ENCODE results near the gene DCN.

DCN gene

GRCh38 chr12:91142221-91142631 is 40.4 kb downstream of the DCN start:
- Histone ChIP-seq H3K4me3 (ENCODE audit: low read length, poor library complexity, severe bottlenecking) (no peak overlapping the region), H2AFZ (ENCODE audit: low read length) (no peak overlapping the region), H3K9me2 (replicated peaks; ENCODE audit: low read depth, low read length) (no peaks in the 10 kb centered on the region), H3K27me3 (ENCODE audit: insufficient read depth, low read length, poor library complexity, severe bottlenecking) (no peaks in the 10 kb centered on the region), H3F3A (ENCODE audit: low read depth) (no peaks in the 10 kb centered on the region), H3K36me3 (ENCODE audit: insufficient read depth, low read length) (no peaks in the 10 kb centered on the region), H3K9ac (ENCODE audit: low read depth, low read length, poor library complexity, severe bottlenecking) (no peak overlapping the region), H3K4me1 (ENCODE audit: insufficient read depth, low read length, poor library complexity, severe bottlenecking) (no peaks in the 10 kb centered on the region), H3K4me2 (ENCODE audit: low read depth, low read length, poor library complexity, severe bottlenecking) (no peak overlapping the region), H3K9me3 (ENCODE audit: insufficient read depth, low read depth, low read length) (no peaks in the 10 kb centered on the region), H3K79me2 (ENCODE audit: insufficient read depth, low read length) (no peaks in the 10 kb centered on the region), H4K20me1 (ENCODE audit: insufficient read depth, low read length, poor library complexity, severe bottlenecking) (no peaks in the 10 kb centered on the region)
- TF ChIP-seq EZH2phosphoT487 (IDR thresholded peaks at IDR 0.05; ENCODE audit: borderline replicate concordance) (no peak), CTCF (conservative IDR thresholded peaks at IDR 0.05; ENCODE audit: low read length) (no peak)

- Histone ChIP-seq H3K4me3 (ENCODE audit: low read length, poor library complexity, severe bottlenecking) (no peak overlapping the region), H4K20me1 (ENCODE audit: insufficient read depth, low read length, poor library complexity, severe bottlenecking) (no peaks in the 10 kb centered on the region), H2AFZ (ENCODE audit: low read length) (no peak overlapping the region), H3K4me2 (ENCODE audit: low read depth, low read length, poor library complexity, severe bottlenecking) (no peak overlapping the region), H3K4me1 (ENCODE audit: insufficient read depth, low read length, poor library complexity, severe bottlenecking) (no peaks in the 10 kb centered on the region), H3K9ac (ENCODE audit: low read depth, low read length, poor library complexity, severe bottlenecking) (no peak overlapping the region), H3K36me3 (ENCODE audit: insufficient read depth, low read length) (no peaks in the 10 kb centered on the region), H3K79me2 (ENCODE audit: insufficient read depth, low read length) (no peaks in the 10 kb centered on the region), H3K9me3 (ENCODE audit: insufficient read depth, low read depth, low read length) (no peaks in the 10 kb centered on the region), H3K9me2 (replicated peaks; ENCODE audit: low read depth, low read length) (no peaks in the 10 kb centered on the region), H3F3A (ENCODE audit: low read depth) (no peaks in the 10 kb centered on the region), H3K27me3 (ENCODE audit: insufficient read depth, low read length, poor library complexity, severe bottlenecking) (no peaks in the 10 kb centered on the region)
- TF ChIP-seq CTCF (conservative IDR thresholded peaks at IDR 0.05; ENCODE audit: low read length) (no peak), EZH2phosphoT487 (IDR thresholded peaks at IDR 0.05; ENCODE audit: borderline replicate concordance) (no peak)
These were observed 42.3 kb downstream of the DCN start for GRCh38 chr12:91140026-91140931.

DNA sequence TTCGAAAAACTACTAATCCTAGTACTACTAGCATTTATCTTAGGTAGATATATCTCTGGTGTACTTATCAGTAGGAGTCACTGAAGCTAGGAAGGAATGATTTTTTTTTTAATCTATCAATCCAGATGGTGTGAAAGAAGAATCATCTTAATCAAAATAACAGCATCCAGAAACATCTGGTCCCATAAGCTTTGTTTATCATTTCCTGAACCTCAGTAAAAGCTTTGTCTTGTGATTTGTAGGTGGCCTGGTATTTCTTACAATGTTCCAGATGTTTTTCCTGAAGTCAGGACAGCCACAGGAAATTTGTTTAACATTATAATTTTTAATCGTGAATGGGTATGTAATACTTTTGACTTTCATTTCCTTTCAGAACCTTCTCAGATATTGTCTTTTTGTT is 43.3 kb downstream of the DCN start:
- Histone ChIP-seq H3K4me2 (ENCODE audit: low read depth, low read length, poor library complexity, severe bottlenecking) (no peak overlapping the region), H4K20me1 (ENCODE audit: insufficient read depth, low read length, poor library complexity, severe bottlenecking) (no peaks in the 10 kb centered on the region), H3K9me2 (replicated peaks; ENCODE audit: low read depth, low read length) (no peaks in the 10 kb centered on the region), H3K9ac (ENCODE audit: low read depth, low read length, poor library complexity, severe bottlenecking) (no peak overlapping the region), H2AFZ (ENCODE audit: low read length) (no peak overlapping the region), H3K79me2 (ENCODE audit: insufficient read depth, low read length) (no peaks in the 10 kb centered on the region), H3K4me1 (ENCODE audit: insufficient read depth, low read length, poor library complexity, severe bottlenecking) (no peaks in the 10 kb centered on the region), H3K36me3 (ENCODE audit: insufficient read depth, low read length) (no peaks in the 10 kb centered on the region), H3K4me3 (ENCODE audit: low read length, poor library complexity, severe bottlenecking) (no peak overlapping the region), H3K27me3 (ENCODE audit: insufficient read depth, low read length, poor library complexity, severe bottlenecking) (no peaks in the 10 kb centered on the region), H3F3A (ENCODE audit: low read depth) (no peaks in the 10 kb centered on the region), H3K9me3 (ENCODE audit: insufficient read depth, low read depth, low read length) (no peaks in the 10 kb centered on the region)
- no peak for TF ChIP-seq CTCF (conservative IDR thresholded peaks at IDR 0.05; ENCODE audit: low read length)
- no peak for TF ChIP-seq EZH2phosphoT487 (IDR thresholded peaks at IDR 0.05; ENCODE audit: borderline replicate concordance)

Data from Loucy (cell line).